ENCODE data around the gene PTPN23.
"Not testable (repeated sequence)": the region's sequence is repeated elsewhere in the genome, so short reads cannot be mapped to it uniquely, and the experiment has no call there.

PTPN23 gene

GRCh38 chr3:47348411-47349154, 32.2 kb upstream of the PTPN23 start:
- no peak overlapping the region for H3K27ac ChIP-seq (ENCODE audit: low read depth, low read length)
- H3K27me3 ChIP-seq (ENCODE audit: control insufficient read depth, insufficient read depth, low read length): no peaks in the 10 kb centered on the region
- no peak overlapping the region for H3K9ac ChIP-seq (ENCODE audit: low read length)
- no peaks in the 10 kb centered on the region for H3K4me1 ChIP-seq (ENCODE audit: control insufficient read depth, insufficient read depth, low read length)
- peaks cover 28% of the 10 kb centered on the region for H3K36me3 ChIP-seq (ENCODE audit: control insufficient read depth, insufficient read depth, low read length)
- no peaks in the 10 kb centered on the region for H3K9me3 ChIP-seq (ENCODE audit: control insufficient read depth, insufficient read depth, low read depth, low read length)
- no peak overlapping the region for H3K4me3 ChIP-seq (ENCODE audit: low read depth, low read length)

DNA sequence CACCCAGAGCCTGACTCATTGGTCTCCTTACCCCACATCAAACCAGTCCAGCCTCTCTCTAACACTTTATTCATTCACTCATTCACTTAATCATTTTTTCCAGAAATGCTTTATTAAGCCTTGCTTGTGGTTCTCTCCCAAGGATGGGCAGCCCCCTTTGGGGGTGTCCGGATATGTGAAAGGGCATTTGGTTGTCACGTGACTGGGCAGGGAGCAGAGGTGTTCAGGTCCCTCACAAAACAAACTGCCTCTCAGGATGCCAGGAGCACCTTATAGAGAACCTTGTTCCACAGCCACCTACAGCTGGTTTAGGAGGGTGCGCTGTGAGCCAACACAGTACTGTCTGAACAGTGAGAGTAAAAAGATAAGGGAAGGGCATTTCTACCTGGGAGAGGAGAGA, 25.8 kb upstream of the PTPN23 start:
- Histone ChIP-seq H3K9ac (ENCODE audit: low read length) (no peak overlapping the region), H3K4me3 (ENCODE audit: low read depth, low read length) (no peak overlapping the region), H3K4me1 (ENCODE audit: control insufficient read depth, insufficient read depth, low read length) (no peaks in the 10 kb centered on the region), H3K9me3 (ENCODE audit: control insufficient read depth, insufficient read depth, low read depth, low read length) (peaks cover 24% of the 10 kb centered on the region), H3K27me3 (ENCODE audit: control insufficient read depth, insufficient read depth, low read length) (no peaks in the 10 kb centered on the region), H3K27ac (ENCODE audit: low read depth, low read length) (no peak overlapping the region), H3K36me3 (ENCODE audit: control insufficient read depth, insufficient read depth, low read length) (no peaks in the 10 kb centered on the region)

DNA sequence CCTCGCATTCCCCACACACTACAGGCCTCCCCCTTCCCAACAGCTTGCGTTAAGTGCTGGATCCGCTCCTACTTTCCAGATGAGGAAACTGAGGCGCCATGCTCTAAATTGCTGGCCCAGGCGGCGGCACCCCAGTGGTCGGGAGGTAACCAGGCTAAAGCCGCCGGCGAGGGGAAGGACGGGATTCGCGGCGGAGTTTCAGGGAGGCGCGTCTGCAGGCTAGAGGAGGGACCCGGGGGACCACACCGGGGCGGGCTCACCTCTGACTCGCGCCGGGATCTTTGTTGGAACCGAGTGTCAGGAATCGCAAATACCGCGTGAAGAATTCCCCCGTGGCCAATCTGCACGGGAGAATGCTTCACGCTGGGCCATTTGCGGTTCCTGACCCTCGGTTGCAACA, 24.6 kb upstream of the PTPN23 start:
- Histone ChIP-seq H3K9ac (ENCODE audit: low read length) (no peak overlapping the region), H3K4me1 (ENCODE audit: control insufficient read depth, insufficient read depth, low read length) (no peaks in the 10 kb centered on the region), H3K27me3 (ENCODE audit: control insufficient read depth, insufficient read depth, low read length) (no peaks in the 10 kb centered on the region), H3K4me3 (ENCODE audit: low read depth, low read length) (no peak overlapping the region), H3K36me3 (ENCODE audit: control insufficient read depth, insufficient read depth, low read length) (no peaks in the 10 kb centered on the region), H3K27ac (ENCODE audit: low read depth, low read length) (no peak overlapping the region), H3K9me3 (ENCODE audit: control insufficient read depth, insufficient read depth, low read depth, low read length) (peaks cover 29% of the 10 kb centered on the region)

- Histone ChIP-seq H3K9me3 (ENCODE audit: control insufficient read depth, insufficient read depth, low read depth, low read length) (peaks cover 29% of the 10 kb centered on the region), H3K27ac (ENCODE audit: low read depth, low read length) (no peak overlapping the region), H3K4me3 (ENCODE audit: low read depth, low read length) (no peak overlapping the region), H3K27me3 (ENCODE audit: control insufficient read depth, insufficient read depth, low read length) (no peaks in the 10 kb centered on the region), H3K36me3 (ENCODE audit: control insufficient read depth, insufficient read depth, low read length) (no peaks in the 10 kb centered on the region), H3K4me1 (ENCODE audit: control insufficient read depth, insufficient read depth, low read length) (no peaks in the 10 kb centered on the region), H3K9ac (ENCODE audit: low read length) (no peak overlapping the region)
These were observed 21.5 kb upstream of the PTPN23 start for GRCh38 chr3:47359323-47359722.

GRCh38 chr3:47360110-47360517, 20.7 kb upstream of the PTPN23 start:
- not testable (repeated sequence) for H3K36me3 ChIP-seq (ENCODE audit: control insufficient read depth, insufficient read depth, low read length); H3K27me3 ChIP-seq (ENCODE audit: control insufficient read depth, insufficient read depth, low read length); H3K27ac ChIP-seq (ENCODE audit: low read depth, low read length); H3K4me3 ChIP-seq (ENCODE audit: low read depth, low read length); H3K4me1 ChIP-seq (ENCODE audit: control insufficient read depth, insufficient read depth, low read length); H3K9ac ChIP-seq (ENCODE audit: low read length)
- peaks cover 29% of the 10 kb centered on the region for H3K9me3 ChIP-seq (ENCODE audit: control insufficient read depth, insufficient read depth, low read depth, low read length)

- H3K9ac ChIP-seq (ENCODE audit: low read length): no peak overlapping the region
- H3K27ac ChIP-seq (ENCODE audit: low read depth, low read length): no peak overlapping the region
- no peak overlapping the region for H3K4me3 ChIP-seq (ENCODE audit: low read depth, low read length)
- no peaks in the 10 kb centered on the region for H3K36me3 ChIP-seq (ENCODE audit: control insufficient read depth, insufficient read depth, low read length)
- H3K4me1 ChIP-seq (ENCODE audit: control insufficient read depth, insufficient read depth, low read length): no peaks in the 10 kb centered on the region
- H3K27me3 ChIP-seq (ENCODE audit: control insufficient read depth, insufficient read depth, low read length): no peaks in the 10 kb centered on the region
- peaks cover 27% of the 10 kb centered on the region for H3K9me3 ChIP-seq (ENCODE audit: control insufficient read depth, insufficient read depth, low read depth, low read length)
These were observed 18.1 kb upstream of the PTPN23 start for GRCh38 chr3:47362701-47363100.

GRCh38 chr3:47365213-47366153, 15.3 kb upstream of the PTPN23 start:
- Histone ChIP-seq H3K27ac (ENCODE audit: low read depth, low read length) (no peak overlapping the region), H3K9ac (ENCODE audit: low read length) (no peak overlapping the region)

GRCh38 chr3:47366833-47367232, 14.0 kb upstream of the PTPN23 start:
- peaks cover 5% of the 10 kb centered on the region; the same call in 1 of the 2 replicates for H3K4me1 ChIP-seq (ENCODE audit: control insufficient read depth, insufficient read depth, low read length)
- H3K4me3 ChIP-seq (ENCODE audit: low read depth, low read length): no peak overlapping the region
- no peak overlapping the region for H3K27ac ChIP-seq (ENCODE audit: low read depth, low read length)
- H3K9me3 ChIP-seq (ENCODE audit: control insufficient read depth, insufficient read depth, low read depth, low read length): no peaks in the 10 kb centered on the region
- H3K36me3 ChIP-seq (ENCODE audit: control insufficient read depth, insufficient read depth, low read length): no peaks in the 10 kb centered on the region
- no peaks in the 10 kb centered on the region for H3K27me3 ChIP-seq (ENCODE audit: control insufficient read depth, insufficient read depth, low read length)
- H3K9ac ChIP-seq (ENCODE audit: low read length): no peak overlapping the region

More at GRCh38 chr3:47365213-47366153, 15.3 kb upstream of the PTPN23 start:
- Histone ChIP-seq H3K9me3 (ENCODE audit: control insufficient read depth, insufficient read depth, low read depth, low read length) (0 out of 2 replicates have a peak, but pooled peaks cover under 1% of the 10 kb centered on the region), H3K27me3 (ENCODE audit: control insufficient read depth, insufficient read depth, low read length) (no peaks in the 10 kb centered on the region), H3K36me3 (ENCODE audit: control insufficient read depth, insufficient read depth, low read length) (no peaks in the 10 kb centered on the region), H3K4me1 (ENCODE audit: control insufficient read depth, insufficient read depth, low read length) (no peaks in the 10 kb centered on the region), H3K4me3 (ENCODE audit: low read depth, low read length) (no peak overlapping the region)

GRCh38 chr3:47367631-47368030, 13.2 kb upstream of the PTPN23 start:
- H3K27ac ChIP-seq (ENCODE audit: low read depth, low read length): no peak overlapping the region
- no peak overlapping the region for H3K9ac ChIP-seq (ENCODE audit: low read length)
- H3K4me1 ChIP-seq (ENCODE audit: control insufficient read depth, insufficient read depth, low read length): peaks cover 5% of the 10 kb centered on the region; the same call in 1 of the 2 replicates
- H3K27me3 ChIP-seq (ENCODE audit: control insufficient read depth, insufficient read depth, low read length): no peaks in the 10 kb centered on the region
- no peak overlapping the region for H3K4me3 ChIP-seq (ENCODE audit: low read depth, low read length)
- H3K36me3 ChIP-seq (ENCODE audit: control insufficient read depth, insufficient read depth, low read length): no peaks in the 10 kb centered on the region
- no peaks in the 10 kb centered on the region for H3K9me3 ChIP-seq (ENCODE audit: control insufficient read depth, insufficient read depth, low read depth, low read length)

GRCh38 chr3:47370020-47370419, 10.8 kb upstream of the PTPN23 start:
- H3K9ac ChIP-seq (ENCODE audit: low read length); H3K4me3 ChIP-seq (ENCODE audit: low read depth, low read length); H3K27me3 ChIP-seq (ENCODE audit: control insufficient read depth, insufficient read depth, low read length); H3K9me3 ChIP-seq (ENCODE audit: control insufficient read depth, insufficient read depth, low read depth, low read length); H3K36me3 ChIP-seq (ENCODE audit: control insufficient read depth, insufficient read depth, low read length); H3K4me1 ChIP-seq (ENCODE audit: control insufficient read depth, insufficient read depth, low read length); H3K27ac ChIP-seq (ENCODE audit: low read depth, low read length): not testable (repeated sequence)

Measured in HUES6 (cell line).